Activated CD4-positive, alpha-beta T cell treated with anti-CD3 and anti-CD28 coated beads, Interleukin-2, Interleukin-6, amounts not matched to agents 100 ng/mL and 50 ng/mL, durations not matched to agents 16 hours and 8 hours (primary cell): ENCODE data around the gene SLX1B.
"Not testable (repeated sequence)": the region's sequence is repeated elsewhere in the genome, so short reads cannot be mapped to it uniquely, and the experiment has no call there.

Experiments used
- DNase-seq: peaks from one replicate; pipeline ENCODE4 v3.0.0-alpha.2; 2020

Gene SLX1B

DNA sequence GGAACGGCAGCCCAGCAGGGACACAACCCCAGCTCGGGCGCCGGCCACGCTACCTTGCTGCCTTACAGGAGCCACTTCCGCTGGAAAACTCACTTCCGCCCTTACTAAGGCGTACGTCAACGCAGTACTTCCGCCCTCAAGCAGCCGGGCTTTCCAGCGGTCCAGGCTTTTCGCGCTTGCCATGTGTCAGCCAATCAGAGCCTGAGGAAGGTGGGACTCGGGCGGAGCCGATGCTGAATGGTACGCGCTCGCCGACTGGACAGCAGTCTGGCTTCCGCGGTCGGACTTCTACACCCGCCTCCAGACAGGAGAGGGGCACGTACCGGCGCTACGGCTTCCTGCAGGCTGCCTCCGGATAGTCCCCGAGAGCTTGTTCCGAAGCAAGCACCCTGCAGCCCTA lies at the start of gene SLX1B, which contains the start of gene BOLA2:
TSS of gene SLX1B (plus strand) at position 265 of the 400 bp plus-strand sequence.
TSS of gene BOLA2 (minus strand) at position 83 of the 400 bp plus-strand sequence. CDS start 98 bp downstream, outside the sequence.
- DNase-seq, result not testable (repeated sequence)

DNA sequence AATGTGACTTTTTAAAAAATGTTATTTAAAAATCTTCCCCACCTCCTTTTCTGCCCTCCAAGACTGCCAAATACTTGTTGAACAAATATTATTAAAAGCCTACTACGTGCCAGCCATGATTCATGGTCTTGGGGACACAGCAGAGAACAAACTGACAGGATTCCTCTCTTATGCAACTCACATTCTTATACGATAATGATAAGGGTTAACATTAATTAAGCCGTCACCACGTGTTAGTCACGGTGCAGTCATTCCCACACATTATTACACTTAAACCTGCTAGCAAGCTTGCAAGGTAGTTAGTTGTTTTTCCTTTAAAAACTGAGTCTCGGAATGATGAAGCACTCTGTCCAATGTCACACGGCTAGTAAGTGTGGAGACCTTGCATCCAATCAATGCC lies 49.1 kb upstream of the SLX1B start:
- not testable (repeated sequence) for DNase-seq

DNA sequence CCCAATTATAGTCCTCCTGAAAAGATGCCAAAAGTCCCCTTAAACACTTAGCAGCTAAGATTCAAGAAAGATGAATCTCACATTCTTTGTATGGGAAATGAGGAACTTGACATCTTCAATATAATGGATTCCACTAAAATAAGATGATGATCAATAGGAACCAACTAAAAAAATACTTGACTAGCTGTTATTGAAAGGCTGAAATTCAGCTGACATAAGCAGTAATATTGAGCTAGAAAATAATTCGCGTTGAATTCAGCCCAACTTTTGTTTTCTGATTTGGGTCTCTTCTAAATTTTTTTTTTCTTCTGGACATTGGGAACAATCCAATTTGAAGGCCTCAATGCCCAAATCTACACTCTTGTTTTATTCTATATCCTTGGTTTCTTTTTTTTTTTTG lies 30.7 kb upstream of the SLX1B start:
- not testable (repeated sequence) for DNase-seq

DNA sequence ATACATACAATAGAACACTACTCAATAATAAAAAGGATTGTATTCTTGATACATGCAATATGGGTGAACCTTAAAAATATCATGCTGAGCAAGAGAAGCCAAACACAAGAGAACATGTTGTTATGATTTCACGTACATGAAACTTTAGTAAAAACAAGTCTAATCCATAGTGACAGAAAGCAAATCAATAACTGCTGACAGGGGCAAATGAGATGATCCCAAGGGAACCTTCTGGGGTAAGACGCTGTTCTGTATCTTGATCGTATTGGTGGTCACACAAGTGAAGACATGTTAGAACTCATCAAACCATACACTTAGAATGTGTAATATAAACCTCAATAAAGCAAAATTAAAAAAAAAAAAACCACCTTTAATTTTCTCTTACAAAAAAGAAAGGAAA lies 28.9 kb upstream of the SLX1B start:
- DNase-seq, result not testable (repeated sequence)

DNA sequence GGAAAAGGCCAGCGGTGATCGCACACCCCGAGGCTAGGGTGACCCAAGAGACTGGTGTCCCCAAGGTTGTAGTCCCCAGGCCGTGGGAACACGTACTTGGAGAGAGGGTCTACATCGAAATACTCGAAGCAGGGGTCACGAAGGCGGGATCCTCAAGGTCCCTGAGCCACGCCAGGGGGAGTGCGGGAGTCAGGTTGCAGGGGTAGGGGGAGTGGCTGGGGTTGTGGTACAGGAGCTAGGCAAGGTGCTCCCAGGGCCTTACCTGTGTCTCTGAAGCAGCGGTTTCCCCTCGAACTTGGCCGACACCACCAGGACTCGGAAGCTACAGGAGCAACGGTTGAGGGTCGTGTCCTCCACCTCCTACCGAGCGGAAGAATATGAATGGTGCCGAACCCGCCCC lies 579 bp upstream of the SLX1B start:
- DNase-seq, result not testable (repeated sequence)

DNA sequence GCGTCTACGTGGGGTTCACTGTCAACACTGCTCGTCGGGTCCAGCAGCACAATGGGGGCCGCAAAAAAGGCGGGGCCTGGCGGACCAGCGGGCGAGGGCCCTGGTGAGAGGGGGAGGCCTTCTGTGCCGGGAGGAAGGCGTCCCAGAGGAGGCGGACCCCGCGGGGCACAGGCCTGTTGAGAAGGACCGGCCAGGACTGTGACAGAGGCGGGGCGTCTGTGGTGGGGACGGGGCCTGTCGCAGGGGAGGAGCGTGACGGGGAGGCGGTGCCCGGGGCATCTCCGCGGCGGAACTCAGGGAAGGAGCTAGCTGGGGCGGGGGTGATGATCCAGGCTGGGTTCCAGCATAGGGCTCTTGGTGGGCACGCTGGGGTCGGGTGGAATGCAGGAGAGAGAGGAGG lies 495 bp downstream of the SLX1B start:
- DNase-seq, result not testable (repeated sequence)

DNA sequence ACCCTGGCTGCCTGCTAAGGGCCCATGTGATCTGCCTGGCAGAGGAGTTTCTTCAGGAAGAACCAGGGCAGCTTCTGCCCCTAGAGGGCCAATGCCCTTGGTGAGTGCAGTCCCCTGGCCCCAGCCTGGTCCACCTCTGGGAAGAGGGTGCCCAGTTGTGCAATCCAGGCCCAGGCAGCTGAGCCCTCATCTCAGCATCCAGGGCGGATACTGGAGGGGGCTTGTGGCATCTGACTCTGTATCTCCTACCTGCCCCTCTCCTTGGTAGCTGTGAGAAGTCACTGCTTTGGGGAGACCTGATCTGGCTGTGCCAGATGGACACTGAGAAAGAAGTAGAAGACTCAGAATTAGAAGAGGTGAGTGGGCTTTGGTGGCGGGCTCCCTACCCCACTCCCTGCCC lies 3.3 kb downstream of the SLX1B start:
- DNase-seq, result not testable (repeated sequence)

DNA sequence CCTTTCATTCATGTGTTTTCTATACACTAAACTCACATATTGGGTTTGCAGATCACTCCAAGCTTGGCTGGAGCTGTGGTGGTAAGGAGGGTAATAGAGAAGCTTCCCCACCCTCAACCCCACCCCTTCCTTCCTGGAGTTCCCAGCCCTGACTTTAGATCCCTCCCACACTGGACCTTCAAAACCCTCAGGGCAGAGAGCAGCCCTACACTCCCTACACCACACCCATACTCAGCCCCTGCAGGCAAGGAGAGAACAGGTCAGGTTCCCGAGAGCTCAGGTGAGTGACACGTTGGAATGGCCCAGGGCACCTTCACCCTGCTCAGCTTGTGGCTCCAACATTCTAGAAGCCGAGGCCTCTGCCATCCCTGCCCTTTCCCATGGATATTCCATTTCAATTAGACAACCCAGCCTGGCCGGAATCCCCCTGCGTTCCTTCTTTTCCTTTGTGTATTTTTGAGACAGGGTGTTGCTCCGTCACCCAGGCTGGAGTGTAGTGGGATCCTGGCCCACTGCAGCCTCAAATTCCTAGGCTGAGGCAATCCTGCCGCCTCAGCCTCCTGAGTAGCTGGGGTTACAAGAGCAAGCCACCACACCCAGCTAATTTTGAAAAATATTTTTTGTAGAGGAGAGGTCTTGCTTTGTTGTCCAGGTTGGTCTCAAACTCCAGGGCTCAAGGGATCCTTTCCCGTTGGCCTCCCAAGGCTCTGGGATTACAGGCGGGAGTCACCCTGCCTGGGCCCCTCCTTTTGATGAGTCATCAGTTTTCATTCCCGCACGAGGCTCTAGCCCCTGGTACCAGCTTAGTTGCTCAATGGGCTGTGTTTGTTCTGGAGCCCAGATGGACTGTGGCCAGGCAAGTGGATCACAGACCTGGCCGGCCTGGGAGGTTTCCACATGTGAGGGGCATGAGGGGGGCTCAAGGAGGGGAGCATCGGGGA lies 5.6 kb downstream of the SLX1B start, which contains the start of gene SULT1A4:
TSS of gene SULT1A4 (plus strand) at position 208 of the 941 bp plus-strand sequence. CDS start 1,473 bp downstream, outside the sequence.
- DNase-seq, result not testable (repeated sequence)

DNA sequence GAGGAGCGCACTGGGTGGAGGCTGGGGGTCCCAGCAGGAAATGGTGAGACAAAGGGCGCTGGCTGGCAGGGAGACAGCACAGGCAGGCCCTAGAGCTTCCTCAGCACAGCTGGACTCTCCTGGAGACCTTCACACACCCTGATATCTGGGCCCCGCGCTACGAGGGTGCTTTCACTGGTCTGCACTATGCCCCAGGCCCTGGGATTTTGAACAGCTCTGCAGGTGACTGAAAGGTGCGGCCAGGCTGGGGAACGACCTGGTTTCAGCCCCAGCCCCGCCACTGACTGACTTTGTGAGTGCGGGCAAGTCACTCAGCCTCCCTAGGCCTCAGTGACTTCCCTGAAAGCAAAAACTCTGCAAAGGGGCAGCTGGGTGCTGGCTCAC lies 6.3 kb downstream of the SLX1B start:
- not testable (repeated sequence) for DNase-seq

DNA sequence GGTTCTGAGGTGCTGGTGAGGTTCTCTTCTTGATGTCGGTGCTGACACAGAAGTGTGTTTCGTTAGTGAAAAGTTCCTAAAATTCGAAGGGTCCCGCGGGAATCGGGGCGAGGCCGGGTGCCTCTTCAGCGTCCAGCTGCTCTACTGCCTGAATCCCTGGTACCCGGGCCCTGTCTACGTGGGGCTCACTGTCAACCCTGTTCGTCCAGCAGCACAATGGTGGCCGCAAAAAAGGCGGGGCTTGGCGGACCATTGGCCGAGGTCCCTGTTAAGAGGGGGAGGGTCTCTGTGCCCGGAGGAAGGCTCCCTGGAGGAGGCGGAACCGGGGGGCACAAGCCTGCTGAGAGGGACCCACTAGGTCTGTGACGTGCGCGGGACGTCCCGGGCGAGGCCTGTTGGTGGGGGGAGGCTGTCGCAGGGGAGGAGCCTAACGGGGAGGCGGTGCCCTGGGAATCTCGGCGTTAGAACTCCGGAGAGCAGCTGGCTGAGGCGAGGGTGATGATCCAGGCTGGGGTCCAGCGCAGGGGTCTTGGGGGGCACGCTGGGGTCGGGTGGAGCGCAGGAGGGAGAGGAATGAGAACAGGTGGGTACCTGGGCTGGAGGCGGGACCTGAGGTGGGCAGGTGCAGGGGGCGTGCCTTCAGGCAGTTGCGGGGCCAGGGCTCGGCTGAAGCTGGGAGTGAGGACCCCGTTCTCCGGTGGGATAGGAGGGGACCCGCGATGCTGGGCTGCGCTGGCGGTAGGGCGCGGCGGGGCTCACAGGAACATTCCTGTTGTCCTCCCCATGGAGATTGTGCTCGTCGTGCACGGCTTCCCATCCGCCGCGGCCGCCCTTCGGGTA lies 11.9 kb downstream of the SLX1B start:
- DNase-seq, result not testable (repeated sequence)

DNA sequence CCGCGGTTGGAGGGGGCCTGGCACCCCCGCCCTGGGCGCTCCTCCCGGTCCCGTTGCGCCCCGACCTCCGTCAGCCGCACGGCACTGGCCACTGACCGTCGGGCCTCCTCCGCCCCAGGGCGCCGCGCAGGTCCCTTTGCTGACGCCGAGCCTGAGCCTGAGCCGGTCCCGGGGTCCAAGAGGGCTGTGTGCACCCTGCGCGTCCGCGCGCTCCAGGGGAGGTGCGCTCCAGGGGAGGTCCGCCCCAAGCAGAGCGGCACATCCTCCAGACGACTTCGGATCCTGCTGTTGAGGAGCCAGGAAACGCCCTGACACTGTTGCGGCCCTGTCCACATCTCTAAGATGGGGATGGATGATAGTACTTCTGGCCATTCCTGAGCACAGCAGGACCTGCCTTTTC lies 12.6 kb downstream of the SLX1B start:
- not testable (repeated sequence) for DNase-seq

DNA sequence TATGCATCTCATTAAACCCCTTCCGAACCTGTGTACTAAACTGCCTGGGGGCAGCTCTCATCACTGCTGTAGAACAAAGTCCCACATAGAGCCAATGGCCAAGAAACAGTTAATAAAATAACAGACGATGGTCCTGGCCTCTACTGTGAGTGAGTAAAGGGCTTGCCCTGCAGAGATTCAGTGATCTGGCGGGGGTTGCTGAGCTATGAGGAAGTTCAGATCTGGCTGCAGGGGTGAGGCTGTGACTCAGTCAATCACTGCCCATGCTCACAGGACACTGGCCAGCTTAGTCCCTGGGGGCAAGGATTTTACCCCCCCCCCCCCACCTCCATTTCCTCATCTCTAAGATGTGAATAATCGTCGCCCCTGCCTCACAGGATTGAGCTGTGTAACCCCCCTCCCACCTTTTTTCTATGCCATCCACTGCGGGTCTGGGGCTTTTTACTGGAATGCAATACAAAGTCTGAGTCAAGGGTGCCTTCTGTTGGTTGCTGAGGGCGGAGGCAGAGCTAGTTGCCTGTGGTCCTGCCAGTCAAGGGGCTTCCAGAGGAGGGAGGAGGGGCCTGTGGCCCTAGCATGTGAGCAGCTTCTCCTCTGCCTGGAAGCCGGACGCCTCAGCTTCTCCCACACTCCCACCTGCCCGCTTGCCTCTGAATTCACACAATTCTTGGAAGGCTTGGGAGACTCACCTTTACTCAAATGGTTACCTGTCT lies 13.5 kb downstream of the SLX1B start:
- DNase-seq, result not testable (repeated sequence)

DNA sequence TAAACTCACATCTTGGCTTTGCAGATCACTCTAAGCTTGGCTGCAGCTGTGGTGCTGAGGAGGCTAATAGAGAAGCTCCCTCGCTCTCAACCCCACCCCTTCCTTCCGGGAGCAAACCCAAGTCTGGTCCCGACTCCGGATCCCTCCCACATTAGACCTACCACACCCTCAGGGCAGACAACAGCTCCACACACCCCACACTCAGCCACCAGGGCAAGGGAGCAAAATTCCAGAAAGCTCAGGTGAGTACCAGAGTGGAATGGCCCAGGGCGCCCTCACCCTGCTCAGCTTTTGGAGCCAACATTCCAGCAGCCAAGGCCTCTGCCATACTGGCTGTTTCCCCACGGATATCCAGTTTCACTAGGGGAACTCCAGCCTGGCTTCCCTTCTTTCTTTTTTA lies 15.3 kb downstream of the SLX1B start:
- DNase-seq, result peak; percentile 41

DNA sequence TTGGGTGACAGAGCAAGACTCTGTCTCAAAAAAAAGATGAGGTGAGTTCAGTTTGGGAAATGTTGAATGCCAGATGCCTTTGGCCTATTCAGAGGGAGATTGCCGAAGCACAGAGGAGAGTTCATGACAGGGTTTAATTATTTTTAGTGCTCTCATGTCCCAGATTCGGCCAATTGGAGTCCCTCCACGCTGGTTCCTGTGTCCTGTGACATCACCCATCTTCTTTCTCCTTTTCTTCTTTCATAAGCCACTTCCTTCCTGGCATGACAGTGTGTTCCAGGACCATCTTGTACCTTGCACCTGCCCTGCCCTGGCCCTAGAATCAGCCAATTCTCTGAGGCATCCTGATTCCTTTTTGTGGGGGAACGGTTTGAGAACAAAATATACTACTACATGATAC lies 17.7 kb downstream of the SLX1B start:
- not testable (repeated sequence) for DNase-seq

DNA sequence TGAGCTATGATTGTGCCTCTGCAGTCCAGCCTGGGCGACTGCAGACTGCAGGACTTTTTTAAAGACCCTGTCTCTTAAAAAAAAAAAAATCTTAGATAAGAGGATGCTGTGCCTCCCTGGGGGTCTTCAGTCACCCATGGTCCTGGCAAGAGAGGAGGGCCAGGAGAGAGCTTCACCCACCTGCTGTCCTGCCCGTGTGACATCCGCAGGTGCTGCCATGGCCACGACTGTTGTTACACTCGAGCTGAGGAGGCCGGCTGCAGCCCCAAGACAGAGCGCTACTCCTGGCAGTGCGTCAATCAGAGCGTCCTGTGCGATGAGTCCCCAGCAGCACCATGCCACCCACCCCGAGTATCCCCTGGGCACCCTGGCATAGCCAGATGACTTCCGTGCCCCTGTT lies 27.9 kb downstream of the SLX1B start:
- not testable (repeated sequence) for DNase-seq

DNA sequence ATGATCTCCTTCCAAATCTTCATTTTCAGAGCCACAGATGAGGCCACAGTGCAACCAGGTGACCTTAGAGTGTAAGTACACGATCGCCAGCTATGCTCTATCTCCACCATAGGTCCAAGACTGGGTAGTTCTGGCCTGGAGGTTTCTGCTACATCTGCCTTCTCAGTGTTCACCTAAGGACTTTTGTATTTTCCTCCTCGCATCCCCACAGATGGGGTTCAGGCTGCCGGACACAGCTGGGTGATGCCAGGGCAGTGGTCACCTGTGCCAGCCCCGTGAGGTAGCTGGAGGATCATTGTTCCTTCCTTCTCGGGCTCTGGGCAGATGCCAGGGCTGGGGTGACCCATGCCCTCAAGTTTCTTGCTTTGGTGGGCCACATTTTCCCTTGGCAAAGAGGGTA lies 52.0 kb downstream of the SLX1B start, which contains the start of gene NPIPB12:
TSS of gene NPIPB12 (minus strand) at position 101 of the 400 bp plus-strand sequence.
- not testable (repeated sequence) for DNase-seq
